Measurements from ENCODE around the gene SETDB2.

SETDB2 gene

DNA sequence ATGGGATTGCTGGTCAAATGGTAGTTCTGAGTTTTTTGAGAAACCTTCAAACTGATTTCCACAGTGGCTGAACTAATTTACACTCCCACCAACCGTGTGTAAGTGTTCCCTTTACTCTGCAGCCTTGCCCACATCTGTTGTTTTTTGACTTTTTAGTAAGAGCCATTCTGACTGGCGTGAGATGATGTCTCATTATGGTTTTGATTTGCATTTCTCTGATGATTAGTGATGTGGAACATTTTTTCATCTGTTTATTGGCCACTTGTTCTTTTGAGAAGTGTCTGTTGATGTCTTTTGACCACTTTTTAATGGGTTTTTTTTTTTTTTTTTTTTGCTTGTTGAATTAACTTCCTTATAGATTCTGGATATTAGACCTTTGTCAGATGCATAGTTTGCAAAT is 4.5 kb upstream of the SETDB2 start:
- Histone ChIP-seq H3K9ac (ENCODE audit: low read length) (no peak overlapping the region), H3K4me1 (ENCODE audit: control insufficient read depth, insufficient read depth, low read length) (no peaks in the 10 kb centered on the region), H3K36me3 (ENCODE audit: control insufficient read depth, insufficient read depth, low read length) (no peaks in the 10 kb centered on the region), H3K27me3 (ENCODE audit: control insufficient read depth, insufficient read depth, low read length) (no peaks in the 10 kb centered on the region), H3K4me3 (ENCODE audit: low read length) (no peak overlapping the region), H3K9me3 (ENCODE audit: control insufficient read depth, low read length) (no peaks in the 10 kb centered on the region)

DNA sequence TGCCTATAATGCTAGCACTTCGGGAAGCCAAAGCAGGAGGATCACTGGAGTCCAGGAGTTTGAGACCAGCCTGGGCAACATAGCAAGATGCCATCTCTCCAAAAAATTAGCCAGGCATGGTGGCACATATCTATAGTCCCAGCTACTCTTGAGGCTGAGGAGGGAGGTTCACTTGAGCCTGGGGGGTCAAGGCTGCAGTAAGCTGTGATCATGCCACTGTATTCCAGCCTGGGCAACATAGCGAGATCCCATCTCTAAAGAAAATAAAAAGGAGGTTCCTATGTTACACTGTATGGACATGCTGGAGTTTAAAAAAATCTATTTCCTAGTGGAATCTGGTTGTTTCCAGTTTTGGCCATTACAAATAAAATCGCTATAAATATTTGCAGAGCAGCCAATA is 2.8 kb upstream of the SETDB2 start:
- H3K9ac ChIP-seq (ENCODE audit: low read length), result no peak overlapping the region
- H3K4me1 ChIP-seq (ENCODE audit: control insufficient read depth, insufficient read depth, low read length), result no peaks in the 10 kb centered on the region
- H3K4me3 ChIP-seq (ENCODE audit: low read length), result no peak overlapping the region
- no peaks in the 10 kb centered on the region for H3K9me3 ChIP-seq (ENCODE audit: control insufficient read depth, low read length)
- no peaks in the 10 kb centered on the region for H3K27me3 ChIP-seq (ENCODE audit: control insufficient read depth, insufficient read depth, low read length)
- H3K36me3 ChIP-seq (ENCODE audit: control insufficient read depth, insufficient read depth, low read length), result no peaks in the 10 kb centered on the region

GRCh38 chr13:49441846-49442245 is 2.2 kb upstream of the SETDB2 start:
- no peak overlapping the region for H3K4me3 ChIP-seq (ENCODE audit: low read length)
- H3K4me1 ChIP-seq (ENCODE audit: control insufficient read depth, insufficient read depth, low read length), result no peaks in the 10 kb centered on the region
- H3K9me3 ChIP-seq (ENCODE audit: control insufficient read depth, low read length), result no peaks in the 10 kb centered on the region
- no peak overlapping the region for H3K9ac ChIP-seq (ENCODE audit: low read length)
- no peaks in the 10 kb centered on the region for H3K36me3 ChIP-seq (ENCODE audit: control insufficient read depth, insufficient read depth, low read length)
- H3K27me3 ChIP-seq (ENCODE audit: control insufficient read depth, insufficient read depth, low read length), result no peaks in the 10 kb centered on the region

- Histone ChIP-seq H3K36me3 (ENCODE audit: control insufficient read depth, insufficient read depth, low read length) (no peaks in the 10 kb centered on the region), H3K9me3 (ENCODE audit: control insufficient read depth, low read length) (no peaks in the 10 kb centered on the region), H3K27me3 (ENCODE audit: control insufficient read depth, insufficient read depth, low read length) (no peaks in the 10 kb centered on the region), H3K4me1 (ENCODE audit: control insufficient read depth, insufficient read depth, low read length) (no peaks in the 10 kb centered on the region), H3K4me3 (ENCODE audit: low read length) (peak overlapping the region; percentile 68), H3K9ac (ENCODE audit: low read length) (peak overlapping the region; percentile 90)
Measured at GRCh38 chr13:49443357-49443703, 744 bp upstream of the SETDB2 start.

- no peaks in the 10 kb centered on the region for H3K9me3 ChIP-seq (ENCODE audit: control insufficient read depth, low read length)
- no peaks in the 10 kb centered on the region for H3K27me3 ChIP-seq (ENCODE audit: control insufficient read depth, insufficient read depth, low read length)
- H3K36me3 ChIP-seq (ENCODE audit: control insufficient read depth, insufficient read depth, low read length), result no peaks in the 10 kb centered on the region
- peak overlapping the region; percentile 66 for H3K4me3 ChIP-seq (ENCODE audit: low read length)
- no peaks in the 10 kb centered on the region for H3K4me1 ChIP-seq (ENCODE audit: control insufficient read depth, insufficient read depth, low read length)
- peak overlapping the region; percentile 83 for H3K9ac ChIP-seq (ENCODE audit: low read length)
Measured at GRCh38 chr13:49444524-49445395, 686 bp downstream of the SETDB2 start.

GRCh38 chr13:49446473-49446872 is 2.4 kb downstream of the SETDB2 start:
- no peaks in the 10 kb centered on the region for H3K27me3 ChIP-seq (ENCODE audit: control insufficient read depth, insufficient read depth, low read length)
- no peaks in the 10 kb centered on the region for H3K36me3 ChIP-seq (ENCODE audit: control insufficient read depth, insufficient read depth, low read length)
- H3K9ac ChIP-seq (ENCODE audit: low read length), result no peak overlapping the region
- H3K4me1 ChIP-seq (ENCODE audit: control insufficient read depth, insufficient read depth, low read length), result no peaks in the 10 kb centered on the region
- H3K9me3 ChIP-seq (ENCODE audit: control insufficient read depth, low read length), result no peaks in the 10 kb centered on the region
- no peak overlapping the region for H3K4me3 ChIP-seq (ENCODE audit: low read length)

DNA sequence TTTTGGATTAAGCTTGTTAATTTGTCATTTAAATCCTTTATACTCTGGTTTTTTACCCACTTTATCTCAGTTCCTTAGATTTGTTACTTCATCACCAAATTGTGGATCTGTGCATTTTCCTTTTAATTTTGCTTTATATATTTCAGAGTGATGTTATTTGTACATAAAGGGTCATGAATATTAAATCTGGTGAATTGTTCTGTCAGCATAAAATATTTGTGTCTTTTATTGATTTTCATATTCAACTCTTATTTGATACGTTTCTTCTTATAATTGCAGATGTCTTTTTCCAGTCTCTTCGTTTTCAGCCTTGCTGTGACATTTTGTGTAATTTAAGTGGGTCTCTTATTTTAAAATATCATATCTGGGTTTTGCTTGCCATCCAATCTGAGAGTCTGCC is 4.7 kb downstream of the SETDB2 start:
- Histone ChIP-seq H3K27me3 (ENCODE audit: control insufficient read depth, insufficient read depth, low read length) (no peaks in the 10 kb centered on the region), H3K36me3 (ENCODE audit: control insufficient read depth, insufficient read depth, low read length) (no peaks in the 10 kb centered on the region), H3K9me3 (ENCODE audit: control insufficient read depth, low read length) (no peaks in the 10 kb centered on the region), H3K9ac (ENCODE audit: low read length) (no peak overlapping the region), H3K4me3 (ENCODE audit: low read length) (no peak overlapping the region), H3K4me1 (ENCODE audit: control insufficient read depth, insufficient read depth, low read length) (no peaks in the 10 kb centered on the region)

DNA sequence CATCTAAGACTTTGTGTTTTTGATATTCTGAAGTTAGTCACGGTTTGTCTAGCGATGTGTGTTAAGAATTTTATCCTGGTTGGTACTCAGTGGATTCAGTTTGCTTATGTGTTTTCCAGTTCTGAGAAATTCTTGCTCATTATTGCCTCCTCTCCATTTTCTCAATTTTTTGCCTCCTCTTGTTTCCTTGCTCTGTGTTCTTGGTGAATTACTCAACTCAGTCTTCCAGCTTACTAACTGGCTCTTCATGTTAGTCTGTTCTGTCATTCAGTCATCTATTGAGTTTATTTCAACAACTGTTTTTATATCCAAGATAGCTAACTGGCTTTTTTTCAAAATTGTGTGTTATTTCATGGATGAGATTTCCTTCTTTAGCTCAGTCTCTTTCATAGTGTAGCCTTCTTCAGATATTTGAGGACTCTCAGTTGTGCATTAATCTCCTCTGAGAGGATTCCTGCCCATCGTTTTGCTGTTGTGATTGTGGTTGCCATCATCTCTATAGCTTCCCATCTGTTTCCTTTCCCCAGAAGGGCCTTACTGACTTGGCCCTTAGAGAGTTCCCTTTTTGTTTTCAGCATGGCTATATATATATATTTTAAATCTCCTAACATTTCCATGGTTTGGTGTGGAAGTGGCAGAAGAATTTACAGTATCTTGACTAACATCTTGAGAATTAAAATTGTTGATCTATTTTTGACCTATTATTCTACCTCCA is 6.2 kb downstream of the SETDB2 start:
- Histone ChIP-seq H3K27me3 (ENCODE audit: control insufficient read depth, insufficient read depth, low read length) (no peaks in the 10 kb centered on the region), H3K4me1 (ENCODE audit: control insufficient read depth, insufficient read depth, low read length) (no peaks in the 10 kb centered on the region), H3K36me3 (ENCODE audit: control insufficient read depth, insufficient read depth, low read length) (no peaks in the 10 kb centered on the region), H3K4me3 (ENCODE audit: low read length) (no peak overlapping the region), H3K9me3 (ENCODE audit: control insufficient read depth, low read length) (no peaks in the 10 kb centered on the region), H3K9ac (ENCODE audit: low read length) (no peak overlapping the region)

DNA sequence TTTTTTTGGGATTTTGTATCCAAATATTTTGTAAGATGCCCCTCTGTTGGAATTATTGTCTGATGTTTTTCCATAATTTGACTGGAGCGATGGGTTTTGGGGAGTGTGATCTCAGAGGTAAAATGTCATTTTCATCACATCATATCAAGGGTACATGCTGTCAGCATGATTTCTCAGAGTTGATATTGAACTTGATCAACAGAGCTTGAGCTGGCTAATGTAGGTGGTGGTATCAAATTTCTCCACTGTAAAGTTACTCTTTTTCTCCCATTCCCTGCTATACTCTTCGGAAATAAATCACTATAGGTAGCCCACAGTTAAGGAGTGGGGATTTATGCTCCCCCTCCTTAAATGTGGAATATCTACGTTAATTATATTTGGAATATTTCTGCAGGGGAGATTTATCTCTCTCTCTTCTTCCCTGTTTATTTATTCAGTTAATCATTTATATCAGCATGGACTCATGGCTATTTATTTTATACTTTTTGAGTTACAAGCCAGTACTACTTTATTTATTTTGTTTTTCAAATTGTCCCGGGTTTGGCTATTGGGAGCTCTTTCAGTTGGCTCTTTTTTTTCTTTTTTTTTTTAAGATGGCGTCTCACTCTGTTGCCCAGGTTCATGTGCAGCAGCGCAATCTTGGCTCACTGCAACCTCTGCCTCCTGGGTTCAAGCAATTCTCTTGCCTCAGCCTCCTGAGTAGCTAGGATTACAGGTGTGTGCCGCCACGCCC is 8.8 kb downstream of the SETDB2 start:
- Histone ChIP-seq H3K27me3 (ENCODE audit: control insufficient read depth, insufficient read depth, low read length) (no peaks in the 10 kb centered on the region), H3K4me3 (ENCODE audit: low read length) (no peak overlapping the region), H3K9me3 (ENCODE audit: control insufficient read depth, low read length) (no peaks in the 10 kb centered on the region), H3K9ac (ENCODE audit: low read length) (no peak overlapping the region), H3K36me3 (ENCODE audit: control insufficient read depth, insufficient read depth, low read length) (no peaks in the 10 kb centered on the region), H3K4me1 (ENCODE audit: control insufficient read depth, insufficient read depth, low read length) (no peaks in the 10 kb centered on the region)

DNA sequence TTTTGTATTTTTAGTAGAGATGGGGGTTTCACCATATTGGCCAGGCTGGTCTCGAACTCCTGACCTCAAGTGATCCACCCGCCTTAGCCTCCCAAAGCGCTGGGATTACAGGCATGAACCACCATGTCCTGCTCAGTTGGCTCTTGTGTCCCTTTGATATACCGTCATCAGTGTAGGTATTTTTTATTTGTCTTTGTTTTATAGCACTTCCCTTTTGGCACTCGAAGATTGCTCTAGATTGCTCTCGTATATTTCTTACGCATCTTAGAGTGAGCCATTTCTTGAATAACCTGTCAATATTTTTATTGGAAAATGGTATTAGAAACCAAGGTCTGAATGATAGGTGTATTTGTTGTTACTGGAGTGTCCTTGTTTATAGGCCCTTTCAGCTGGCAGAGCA is 9.4 kb downstream of the SETDB2 start:
- Histone ChIP-seq H3K36me3 (ENCODE audit: control insufficient read depth, insufficient read depth, low read length) (no peaks in the 10 kb centered on the region), H3K4me3 (ENCODE audit: low read length) (no peak overlapping the region), H3K27me3 (ENCODE audit: control insufficient read depth, insufficient read depth, low read length) (no peaks in the 10 kb centered on the region), H3K9me3 (ENCODE audit: control insufficient read depth, low read length) (no peaks in the 10 kb centered on the region), H3K4me1 (ENCODE audit: control insufficient read depth, insufficient read depth, low read length) (no peaks in the 10 kb centered on the region), H3K9ac (ENCODE audit: low read length) (no peak overlapping the region)

DNA sequence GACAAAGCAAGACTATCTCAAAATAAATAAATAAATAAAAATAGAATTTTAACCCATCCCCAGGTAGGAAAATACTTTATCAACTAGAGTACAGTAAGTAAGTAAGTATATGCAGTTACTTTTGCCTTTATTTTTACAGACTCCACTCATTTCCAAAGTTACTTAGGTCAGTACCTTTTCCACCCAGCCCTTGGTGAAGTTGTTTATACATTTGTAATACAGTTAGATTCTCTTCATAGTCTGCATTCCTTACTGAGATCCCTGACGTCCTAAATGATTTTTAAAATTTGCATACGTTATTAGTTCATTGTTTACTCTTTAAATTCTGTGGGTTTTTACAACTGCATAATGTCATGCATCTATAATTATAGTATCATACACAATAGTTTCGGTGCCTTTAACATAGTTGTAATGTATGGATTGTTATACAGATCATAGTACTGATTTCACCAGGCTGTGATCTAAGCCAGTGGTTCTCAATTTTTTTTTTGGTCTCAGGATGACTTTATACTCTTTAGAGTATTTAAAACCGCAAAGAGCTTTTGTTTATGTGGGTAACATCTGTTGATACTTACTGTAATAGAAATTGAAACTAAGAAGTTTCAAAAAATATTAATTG is 10.4 kb downstream of the SETDB2 start:
- H3K36me3 ChIP-seq (ENCODE audit: control insufficient read depth, insufficient read depth, low read length), result no peaks in the 10 kb centered on the region
- no peaks in the 10 kb centered on the region for H3K27me3 ChIP-seq (ENCODE audit: control insufficient read depth, insufficient read depth, low read length)
- H3K9me3 ChIP-seq (ENCODE audit: control insufficient read depth, low read length), result no peaks in the 10 kb centered on the region
- H3K4me3 ChIP-seq (ENCODE audit: low read length), result no peak overlapping the region
- no peak overlapping the region for H3K9ac ChIP-seq (ENCODE audit: low read length)
- no peaks in the 10 kb centered on the region for H3K4me1 ChIP-seq (ENCODE audit: control insufficient read depth, insufficient read depth, low read length)

GRCh38 chr13:49455007-49455398 is 10.9 kb downstream of the SETDB2 start:
- H3K9me3 ChIP-seq (ENCODE audit: control insufficient read depth, low read length), result no peaks in the 10 kb centered on the region
- no peak overlapping the region for H3K4me3 ChIP-seq (ENCODE audit: low read length)
- H3K27me3 ChIP-seq (ENCODE audit: control insufficient read depth, insufficient read depth, low read length), result no peaks in the 10 kb centered on the region
- no peak overlapping the region for H3K9ac ChIP-seq (ENCODE audit: low read length)
- H3K4me1 ChIP-seq (ENCODE audit: control insufficient read depth, insufficient read depth, low read length), result no peaks in the 10 kb centered on the region
- H3K36me3 ChIP-seq (ENCODE audit: control insufficient read depth, insufficient read depth, low read length), result no peaks in the 10 kb centered on the region
